WTC11 (cell line): ENCODE results near the gene ATP2A1. TPM values are rescaled to one million over a fixed set of nuclear protein-coding genes. Genes with fewer than 3 reads are reported as not detected.

Source experiments
- ATAC-seq: fragments of 200-7000 bp; cut with Tn5 transposase; 2 replicates; pipeline ENCODE4 v1.10.0; 2021; ENCODE audit warnings: mild to moderate bottlenecking, moderate library complexity
- CTCF ChIA-PET: fragments of 300-600 bp; sonication (Branson Sonifier 250); formaldehyde crosslinking; loops from one replicate; lab custom pipeline; 2021; ENCODE audit warnings: antibody characterized with exemption; lab: Charles Lee
- POLR2A ChIA-PET: fragments of 350-600 bp; sonication (Branson Sonifier 250); formaldehyde crosslinking; loops from one replicate; lab custom pipeline; 2021; ENCODE audit warnings: antibody characterized with exemption; lab: Charles Lee
- DNase-seq: peaks from one replicate; pipeline ENCODE4 v3.0.0; 2021; ENCODE audit warnings: low spot score
- H3K27ac Mint-ChIP-seq: 2 replicates; pipeline ENCODE4 v1.8.0; 2021; ENCODE audit warnings: mixed read lengths
- H3K27me3 Mint-ChIP-seq: 2 replicates; pipeline ENCODE4 v1.8.0; 2021; ENCODE audit warnings: low read depth, mild to moderate bottlenecking, moderate library complexity, mixed read lengths
- H3K36me3 Mint-ChIP-seq: 2 replicates; pipeline ENCODE4 v1.8.0; 2021; ENCODE audit warnings: mixed read lengths
- H3K4me1 Mint-ChIP-seq: 2 replicates; pipeline ENCODE4 v1.8.0; 2022; ENCODE audit warnings: mixed read lengths
- H3K4me3 Mint-ChIP-seq: 2 replicates; pipeline ENCODE4 v1.8.0; 2021; ENCODE audit warnings: mild to moderate bottlenecking, moderate library complexity, mixed read lengths
- H3K9me3 Mint-ChIP-seq: 2 replicates; pipeline ENCODE4 v1.8.0; 2021; ENCODE audit warnings: mixed read lengths
- AR ChIP-seq: fragments of 250-450 bp; sonication (Bioruptor Pico); IDR thresholded peaks from 2 replicates; pipeline ENCODE4 v1.9.0; 2021; ENCODE audit warnings: mild to moderate bottlenecking
- FOXK1 ChIP-seq: sonication (generic); formaldehyde crosslinking; IDR thresholded peaks from 2 replicates; pipeline ENCODE4 v1.8.0; 2022; ENCODE audit warnings: mild to moderate bottlenecking, moderate library complexity, missing genetic modification reagents
- IRF1 ChIP-seq: sonication (generic); formaldehyde crosslinking; IDR thresholded peaks from 2 replicates; pipeline ENCODE4 v1.8.0; 2023; ENCODE audit warnings: missing genetic modification reagents
- MLX ChIP-seq: sonication (generic); formaldehyde crosslinking; IDR thresholded peaks from 2 replicates; pipeline ENCODE4 v1.8.1; 2023; ENCODE audit warnings: mild to moderate bottlenecking, missing genetic modification reagents, moderate library complexity
- NR2C2 ChIP-seq: sonication (generic); formaldehyde crosslinking; IDR thresholded peaks from 2 replicates; pipeline ENCODE4 v1.8.0; 2022; ENCODE audit warnings: mild to moderate bottlenecking, missing genetic modification reagents
- ZNF219 ChIP-seq: sonication (generic); formaldehyde crosslinking; IDR thresholded peaks from 2 replicates; pipeline ENCODE4 v1.8.0; 2023; ENCODE audit warnings: missing genetic modification reagents, mild to moderate bottlenecking, borderline replicate concordance
- ZNF263 ChIP-seq: sonication (generic); formaldehyde crosslinking; IDR thresholded peaks from 2 replicates; pipeline ENCODE4 v1.8.1; 2022; ENCODE audit warnings: low read depth, mild to moderate bottlenecking, moderate library complexity, missing genetic modification reagents
- ZNF396 ChIP-seq: fragments of 250-450 bp; sonication (Bioruptor Pico); IDR thresholded peaks from 2 replicates; pipeline ENCODE4 v1.8.0; 2021; ENCODE audit warnings: mild to moderate bottlenecking, moderate library complexity, borderline replicate concordance
- ZNF532 ChIP-seq: fragments of 250-450 bp; sonication (Bioruptor Pico); IDR thresholded peaks from 2 replicates; pipeline ENCODE4 v1.9.0; 2021; ENCODE audit warnings: mild to moderate bottlenecking, borderline replicate concordance
- ZSCAN18 ChIP-seq: fragments of 250-450 bp; sonication (Bioruptor Pico); IDR thresholded peaks from 2 replicates; pipeline ENCODE4 v2.1.2; 2022; ENCODE audit warnings: mild to moderate bottlenecking, moderate library complexity
- total RNA-seq: library from RNA; stranded (reverse); gene quantifications from 3 replicates; pipeline ENCODE4 v1.2.3, GENCODE V29; 2021
- TF ChIP-seq, protein P1 (sequence below): sonication (generic); formaldehyde crosslinking; IDR thresholded peaks from 2 replicates; pipeline ENCODE4 v1.8.1; 2023; ENCODE audit warnings: mild to moderate bottlenecking, missing genetic modification reagents
- TF ChIP-seq, protein P2 (sequence below): sonication (generic); formaldehyde crosslinking; IDR thresholded peaks from 2 replicates; pipeline ENCODE4 v1.8.1; 2022; ENCODE audit warnings: low read depth, mild to moderate bottlenecking, moderate library complexity, missing genetic modification reagents, borderline replicate concordance

ATP2A1 gene
- total RNA-seq, 1 experiment from 2014 or later, result 6.4 TPM

DNA sequence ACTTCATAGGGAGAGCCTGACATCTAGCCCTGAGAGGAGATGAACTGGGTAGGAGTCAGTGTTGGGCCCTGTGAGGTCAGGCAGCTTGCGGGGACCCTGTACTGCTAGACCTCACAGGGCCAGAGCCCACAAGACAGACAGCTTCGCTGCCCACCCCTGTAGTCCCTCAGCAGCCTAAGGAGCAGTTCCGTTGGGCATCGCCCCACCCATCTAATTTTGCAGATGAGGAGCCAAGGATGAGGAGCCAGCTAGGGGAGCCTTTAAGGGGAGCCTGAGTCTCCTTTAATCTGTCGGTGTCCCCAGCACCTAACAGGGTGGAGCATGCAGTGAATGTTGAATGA is 31.4 kb upstream of the ATP2A1 start (continued):
- TF ChIP-seq, protein P1, sequence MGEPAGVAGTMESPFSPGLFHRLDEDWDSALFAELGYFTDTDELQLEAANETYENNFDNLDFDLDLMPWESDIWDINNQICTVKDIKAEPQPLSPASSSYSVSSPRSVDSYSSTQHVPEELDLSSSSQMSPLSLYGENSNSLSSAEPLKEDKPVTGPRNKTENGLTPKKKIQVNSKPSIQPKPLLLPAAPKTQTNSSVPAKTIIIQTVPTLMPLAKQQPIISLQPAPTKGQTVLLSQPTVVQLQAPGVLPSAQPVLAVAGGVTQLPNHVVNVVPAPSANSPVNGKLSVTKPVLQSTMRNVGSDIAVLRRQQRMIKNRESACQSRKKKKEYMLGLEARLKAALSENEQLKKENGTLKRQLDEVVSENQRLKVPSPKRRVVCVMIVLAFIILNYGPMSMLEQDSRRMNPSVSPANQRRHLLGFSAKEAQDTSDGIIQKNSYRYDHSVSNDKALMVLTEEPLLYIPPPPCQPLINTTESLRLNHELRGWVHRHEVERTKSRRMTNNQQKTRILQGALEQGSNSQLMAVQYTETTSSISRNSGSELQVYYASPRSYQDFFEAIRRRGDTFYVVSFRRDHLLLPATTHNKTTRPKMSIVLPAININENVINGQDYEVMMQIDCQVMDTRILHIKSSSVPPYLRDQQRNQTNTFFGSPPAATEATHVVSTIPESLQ (CRISPR knock-in tag), result no peak
- TF ChIP-seq AR (CRISPR knock-in tag) (no peak), FOXK1 (CRISPR knock-in tag) (no peak), NR2C2 (CRISPR knock-in tag) (no peak), MLX (no peak), ZNF263 (CRISPR knock-in tag) (no peak), ZNF219 (no peak), ZSCAN18 (CRISPR knock-in tag) (no peak)

DNA sequence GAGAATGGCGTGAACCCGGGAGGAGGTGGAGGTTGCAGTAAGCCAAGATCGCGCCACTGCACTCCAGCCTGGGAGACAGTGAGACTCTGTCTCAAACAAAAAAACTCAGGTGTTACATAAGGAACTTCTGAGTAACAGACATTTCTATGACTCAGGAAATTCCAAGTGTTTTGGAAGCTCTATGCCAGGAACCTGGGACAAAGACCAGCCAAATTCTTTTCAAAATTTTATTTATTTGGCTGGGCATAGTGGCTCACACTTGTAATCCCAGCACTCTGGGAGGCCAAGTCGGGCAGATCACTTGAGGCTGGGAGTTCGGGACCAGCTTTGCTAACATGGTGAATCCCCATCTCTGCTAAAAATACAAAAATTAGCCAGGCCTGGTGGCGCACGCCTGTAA is 19.9 kb upstream of the ATP2A1 start:
- CTCF ChIA-PET, result interaction anchor here (0.7 to 0.9 kb wide), 2 partner anchors 15 to 26 kb away, joined by 3 read pairs; no protein-coding TSS in a partner anchor
- Mint-ChIP-seq H3K4me1 (no peaks in the 10 kb centered on the region), H3K27ac (no peak overlapping the region), H3K36me3 (no peaks in the 10 kb centered on the region), H3K27me3 (no peaks in the 10 kb centered on the region), H3K4me3 (no peak overlapping the region), H3K9me3 (no peaks in the 10 kb centered on the region)
- no peak for DNase-seq
- no peak for TF ChIP-seq ZNF396 (CRISPR knock-in tag)
- no peak for TF ChIP-seq ZNF532 (CRISPR knock-in tag)
- no peak for TF ChIP-seq IRF1 (CRISPR knock-in tag)
- TF ChIP-seq, protein P2, sequence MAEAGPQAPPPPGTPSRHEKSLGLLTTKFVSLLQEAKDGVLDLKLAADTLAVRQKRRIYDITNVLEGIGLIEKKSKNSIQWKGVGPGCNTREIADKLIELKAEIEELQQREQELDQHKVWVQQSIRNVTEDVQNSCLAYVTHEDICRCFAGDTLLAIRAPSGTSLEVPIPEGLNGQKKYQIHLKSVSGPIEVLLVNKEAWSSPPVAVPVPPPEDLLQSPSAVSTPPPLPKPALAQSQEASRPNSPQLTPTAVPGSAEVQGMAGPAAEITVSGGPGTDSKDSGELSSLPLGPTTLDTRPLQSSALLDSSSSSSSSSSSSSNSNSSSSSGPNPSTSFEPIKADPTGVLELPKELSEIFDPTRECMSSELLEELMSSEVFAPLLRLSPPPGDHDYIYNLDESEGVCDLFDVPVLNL (CRISPR knock-in tag), result no peak
- ATAC-seq, result no peak
- POLR2A ChIA-PET, result no interaction called here
